Liver (tissue), 3 donors: Measurements from ENCODE around the gene NLK.

Experiments used
- FOXA1 ChIP-seq: IDR thresholded peaks from 2 replicates; pipeline ENCODE4 v1.6.1; 2016; ENCODE audit warnings: antibody characterized with exemption
- GABPA ChIP-seq, 2 donors: IDR thresholded peaks in 1 of 2; conservative IDR thresholded peaks in 1 of 2; 2 replicates each; pipeline ENCODE4 v1.6.1; 2016; ENCODE audit warnings: antibody characterized with exemption in 2 of 2, mild to moderate bottlenecking in 1 of 2, moderate library complexity in 1 of 2
- HNF4A ChIP-seq, 2 donors: conservative IDR thresholded peaks; 2 replicates each; pipeline ENCODE4 v1.6.1; 2016; ENCODE audit warnings: antibody characterized with exemption in 2 of 2, mild to moderate bottlenecking in 2 of 2
- JUND ChIP-seq, 2 donors: IDR thresholded peaks; 2 replicates each; pipeline ENCODE4 v1.6.1; 2016; ENCODE audit warnings: antibody characterized with exemption in 2 of 2
- MAX ChIP-seq: IDR thresholded peaks from 2 replicates; pipeline ENCODE4 v1.6.1; 2016; ENCODE audit warnings: antibody characterized with exemption
- NR2F2 ChIP-seq: IDR thresholded peaks from 2 replicates; pipeline ENCODE4 v1.6.1; 2016; ENCODE audit warnings: antibody characterized with exemption
- RAD21 ChIP-seq, 2 donors: IDR thresholded peaks; 2 replicates each; pipeline ENCODE4 v1.6.1; 2016; ENCODE audit warnings: antibody characterized with exemption in 2 of 2, mild to moderate bottlenecking in 2 of 2
- SP1 ChIP-seq: IDR thresholded peaks from 2 replicates; pipeline ENCODE4 v1.6.1; 2018; ENCODE audit warnings: antibody characterized with exemption, mild to moderate bottlenecking
- TAF1 ChIP-seq: conservative IDR thresholded peaks from 2 replicates; pipeline ENCODE4 v1.6.1; 2016; ENCODE audit warnings: antibody characterized with exemption, mild to moderate bottlenecking
- YY1 ChIP-seq: IDR thresholded peaks from 2 replicates; pipeline ENCODE4 v1.6.1; 2016; ENCODE audit warnings: antibody characterized with exemption, mild to moderate bottlenecking
- ZBTB33 ChIP-seq: IDR thresholded peaks from 2 replicates; pipeline ENCODE4 v1.6.1; 2016; ENCODE audit warnings: antibody characterized with exemption
- TF ChIP-seq, protein P1 (sequence below): fragments of 150-350 bp; IDR thresholded peaks from 2 replicates; pipeline ENCODE4 v1.5.1; 2017; ENCODE audit warnings: improper control_type of control experiment, low read depth, low read length; ENCODE audit not compliant: missing input control
- TF ChIP-seq, protein P2 (sequence below): IDR thresholded peaks from 2 replicates; pipeline ENCODE4 v1.6.1; 2016; ENCODE audit warnings: antibody characterized with exemption, mild to moderate bottlenecking
- TF ChIP-seq, protein P3 (sequence below): IDR thresholded peaks from 2 replicates; pipeline ENCODE4 v1.6.1; 2016; ENCODE audit warnings: antibody characterized with exemption
- donor health status: healthy.
- donor health status: healthy.

GRCh38 chr17:28041844-28042656, 427 bp upstream of the NLK start:
- TF ChIP-seq, protein P1, sequence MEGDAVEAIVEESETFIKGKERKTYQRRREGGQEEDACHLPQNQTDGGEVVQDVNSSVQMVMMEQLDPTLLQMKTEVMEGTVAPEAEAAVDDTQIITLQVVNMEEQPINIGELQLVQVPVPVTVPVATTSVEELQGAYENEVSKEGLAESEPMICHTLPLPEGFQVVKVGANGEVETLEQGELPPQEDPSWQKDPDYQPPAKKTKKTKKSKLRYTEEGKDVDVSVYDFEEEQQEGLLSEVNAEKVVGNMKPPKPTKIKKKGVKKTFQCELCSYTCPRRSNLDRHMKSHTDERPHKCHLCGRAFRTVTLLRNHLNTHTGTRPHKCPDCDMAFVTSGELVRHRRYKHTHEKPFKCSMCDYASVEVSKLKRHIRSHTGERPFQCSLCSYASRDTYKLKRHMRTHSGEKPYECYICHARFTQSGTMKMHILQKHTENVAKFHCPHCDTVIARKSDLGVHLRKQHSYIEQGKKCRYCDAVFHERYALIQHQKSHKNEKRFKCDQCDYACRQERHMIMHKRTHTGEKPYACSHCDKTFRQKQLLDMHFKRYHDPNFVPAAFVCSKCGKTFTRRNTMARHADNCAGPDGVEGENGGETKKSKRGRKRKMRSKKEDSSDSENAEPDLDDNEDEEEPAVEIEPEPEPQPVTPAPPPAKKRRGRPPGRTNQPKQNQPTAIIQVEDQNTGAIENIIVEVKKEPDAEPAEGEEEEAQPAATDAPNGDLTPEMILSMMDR = no peak
- TF ChIP-seq, protein P2, sequence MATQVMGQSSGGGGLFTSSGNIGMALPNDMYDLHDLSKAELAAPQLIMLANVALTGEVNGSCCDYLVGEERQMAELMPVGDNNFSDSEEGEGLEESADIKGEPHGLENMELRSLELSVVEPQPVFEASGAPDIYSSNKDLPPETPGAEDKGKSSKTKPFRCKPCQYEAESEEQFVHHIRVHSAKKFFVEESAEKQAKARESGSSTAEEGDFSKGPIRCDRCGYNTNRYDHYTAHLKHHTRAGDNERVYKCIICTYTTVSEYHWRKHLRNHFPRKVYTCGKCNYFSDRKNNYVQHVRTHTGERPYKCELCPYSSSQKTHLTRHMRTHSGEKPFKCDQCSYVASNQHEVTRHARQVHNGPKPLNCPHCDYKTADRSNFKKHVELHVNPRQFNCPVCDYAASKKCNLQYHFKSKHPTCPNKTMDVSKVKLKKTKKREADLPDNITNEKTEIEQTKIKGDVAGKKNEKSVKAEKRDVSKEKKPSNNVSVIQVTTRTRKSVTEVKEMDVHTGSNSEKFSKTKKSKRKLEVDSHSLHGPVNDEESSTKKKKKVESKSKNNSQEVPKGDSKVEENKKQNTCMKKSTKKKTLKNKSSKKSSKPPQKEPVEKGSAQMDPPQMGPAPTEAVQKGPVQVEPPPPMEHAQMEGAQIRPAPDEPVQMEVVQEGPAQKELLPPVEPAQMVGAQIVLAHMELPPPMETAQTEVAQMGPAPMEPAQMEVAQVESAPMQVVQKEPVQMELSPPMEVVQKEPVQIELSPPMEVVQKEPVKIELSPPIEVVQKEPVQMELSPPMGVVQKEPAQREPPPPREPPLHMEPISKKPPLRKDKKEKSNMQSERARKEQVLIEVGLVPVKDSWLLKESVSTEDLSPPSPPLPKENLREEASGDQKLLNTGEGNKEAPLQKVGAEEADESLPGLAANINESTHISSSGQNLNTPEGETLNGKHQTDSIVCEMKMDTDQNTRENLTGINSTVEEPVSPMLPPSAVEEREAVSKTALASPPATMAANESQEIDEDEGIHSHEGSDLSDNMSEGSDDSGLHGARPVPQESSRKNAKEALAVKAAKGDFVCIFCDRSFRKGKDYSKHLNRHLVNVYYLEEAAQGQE = no peak
- no peak for TF ChIP-seq YY1
- TF ChIP-seq MAX = no peak
- TF ChIP-seq RAD21 (IDR thresholded peaks at IDR 0.05) = no peak
- TF ChIP-seq NR2F2 = no peak
- TF ChIP-seq HNF4A (conservative IDR thresholded peaks at IDR 0.05) = no peak
- TF ChIP-seq FOXA1 = no peak
- TF ChIP-seq GABPA (IDR thresholded peaks at IDR 0.05 in 1 of 2, conservative IDR thresholded peaks at IDR 0.05 in 1 of 2) = no peak
- TF ChIP-seq, protein P3, sequence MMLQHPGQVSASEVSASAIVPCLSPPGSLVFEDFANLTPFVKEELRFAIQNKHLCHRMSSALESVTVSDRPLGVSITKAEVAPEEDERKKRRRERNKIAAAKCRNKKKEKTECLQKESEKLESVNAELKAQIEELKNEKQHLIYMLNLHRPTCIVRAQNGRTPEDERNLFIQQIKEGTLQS = no peak
- TF ChIP-seq SP1 = no peak
- TF ChIP-seq TAF1 = no peak
- TF ChIP-seq JUND (IDR thresholded peaks at IDR 0.05) = no peak
- no peak for TF ChIP-seq ZBTB33
